ENCODE data around the gene GCK.

Gene GCK

GRCh38 chr7:44119829-44120380 is 69.3 kb downstream of the GCK start:
- no peaks in the 10 kb centered on the region for H3K9me3 ChIP-seq (ENCODE audit: control insufficient read depth, insufficient read depth, low read depth, low read length)
- H3K36me3 ChIP-seq (ENCODE audit: control insufficient read depth, insufficient read depth, low read length) = peaks cover 70% of the 10 kb centered on the region
- no peak overlapping the region for H3K27ac ChIP-seq (ENCODE audit: low read depth, low read length)
- no peak overlapping the region for H3K4me3 ChIP-seq (ENCODE audit: low read depth, low read length)
- H3K27me3 ChIP-seq (ENCODE audit: control insufficient read depth, insufficient read depth, low read length) = peaks cover 7% of the 10 kb centered on the region; the same call in 1 of the 2 replicates
- H3K9ac ChIP-seq (ENCODE audit: low read length) = no peak overlapping the region
- no peaks in the 10 kb centered on the region for H3K4me1 ChIP-seq (ENCODE audit: control insufficient read depth, insufficient read depth, low read length)

GRCh38 chr7:44117801-44118429 is 71.3 kb downstream of the GCK start:
- Histone ChIP-seq H3K9me3 (ENCODE audit: control insufficient read depth, insufficient read depth, low read depth, low read length) (no peaks in the 10 kb centered on the region), H3K4me1 (ENCODE audit: control insufficient read depth, insufficient read depth, low read length) (peaks cover 3% of the 10 kb centered on the region), H3K27ac (ENCODE audit: low read depth, low read length) (no peak overlapping the region), H3K27me3 (ENCODE audit: control insufficient read depth, insufficient read depth, low read length) (no peaks in the 10 kb centered on the region), H3K36me3 (ENCODE audit: control insufficient read depth, insufficient read depth, low read length) (peaks cover 88% of the 10 kb centered on the region), H3K4me3 (ENCODE audit: low read depth, low read length) (no peak overlapping the region), H3K9ac (ENCODE audit: low read length) (no peak overlapping the region)

- Histone ChIP-seq H3K9me3 (ENCODE audit: control insufficient read depth, insufficient read depth, low read depth, low read length) (no peaks in the 10 kb centered on the region), H3K9ac (ENCODE audit: low read length) (no peak overlapping the region), H3K27me3 (ENCODE audit: control insufficient read depth, insufficient read depth, low read length) (no peaks in the 10 kb centered on the region), H3K4me1 (ENCODE audit: control insufficient read depth, insufficient read depth, low read length) (peaks cover 4% of the 10 kb centered on the region), H3K4me3 (ENCODE audit: low read depth, low read length) (no peak overlapping the region), H3K27ac (ENCODE audit: low read depth, low read length) (no peak overlapping the region), H3K36me3 (ENCODE audit: control insufficient read depth, insufficient read depth, low read length) (peaks cover 87% of the 10 kb centered on the region)
These were observed 72.2 kb downstream of the GCK start for GRCh38 chr7:44116789-44117666.

GRCh38 chr7:44116087-44116788 is 73.0 kb downstream of the GCK start:
- H3K4me3 ChIP-seq (ENCODE audit: low read depth, low read length) = no peak overlapping the region
- H3K4me1 ChIP-seq (ENCODE audit: control insufficient read depth, insufficient read depth, low read length) = peaks cover 4% of the 10 kb centered on the region
- H3K27me3 ChIP-seq (ENCODE audit: control insufficient read depth, insufficient read depth, low read length) = no peaks in the 10 kb centered on the region
- H3K9ac ChIP-seq (ENCODE audit: low read length) = no peak overlapping the region
- H3K36me3 ChIP-seq (ENCODE audit: control insufficient read depth, insufficient read depth, low read length) = peaks cover 85% of the 10 kb centered on the region
- H3K27ac ChIP-seq (ENCODE audit: low read depth, low read length) = no peak overlapping the region
- H3K9me3 ChIP-seq (ENCODE audit: control insufficient read depth, insufficient read depth, low read depth, low read length) = no peaks in the 10 kb centered on the region

- H3K36me3 ChIP-seq (ENCODE audit: control insufficient read depth, insufficient read depth, low read length) = peaks cover 84% of the 10 kb centered on the region
- H3K4me3 ChIP-seq (ENCODE audit: low read depth, low read length) = no peak overlapping the region
- no peaks in the 10 kb centered on the region for H3K27me3 ChIP-seq (ENCODE audit: control insufficient read depth, insufficient read depth, low read length)
- H3K9ac ChIP-seq (ENCODE audit: low read length) = no peak overlapping the region
- H3K4me1 ChIP-seq (ENCODE audit: control insufficient read depth, insufficient read depth, low read length) = peaks cover 4% of the 10 kb centered on the region
- H3K9me3 ChIP-seq (ENCODE audit: control insufficient read depth, insufficient read depth, low read depth, low read length) = no peaks in the 10 kb centered on the region
- H3K27ac ChIP-seq (ENCODE audit: low read depth, low read length) = no peak overlapping the region
These were observed 74.5 kb downstream of the GCK start for GRCh38 chr7:44114586-44115310.

GRCh38 chr7:44113764-44114354 is 75.4 kb downstream of the GCK start:
- Histone ChIP-seq H3K36me3 (ENCODE audit: control insufficient read depth, insufficient read depth, low read length) (peaks cover 78% of the 10 kb centered on the region), H3K9me3 (ENCODE audit: control insufficient read depth, insufficient read depth, low read depth, low read length) (no peaks in the 10 kb centered on the region), H3K9ac (ENCODE audit: low read length) (no peak overlapping the region), H3K4me1 (ENCODE audit: control insufficient read depth, insufficient read depth, low read length) (peaks cover 4% of the 10 kb centered on the region), H3K4me3 (ENCODE audit: low read depth, low read length) (no peak overlapping the region), H3K27ac (ENCODE audit: low read depth, low read length) (no peak overlapping the region), H3K27me3 (ENCODE audit: control insufficient read depth, insufficient read depth, low read length) (no peaks in the 10 kb centered on the region)

- Histone ChIP-seq H3K27ac (ENCODE audit: low read depth, low read length) (no peak overlapping the region), H3K4me3 (ENCODE audit: low read depth, low read length) (peak overlapping the region; percentile 50), H3K9me3 (ENCODE audit: control insufficient read depth, insufficient read depth, low read depth, low read length) (no peaks in the 10 kb centered on the region), H3K9ac (ENCODE audit: low read length) (no peak overlapping the region), H3K4me1 (ENCODE audit: control insufficient read depth, insufficient read depth, low read length) (peaks cover 4% of the 10 kb centered on the region), H3K36me3 (ENCODE audit: control insufficient read depth, insufficient read depth, low read length) (peaks cover 75% of the 10 kb centered on the region), H3K27me3 (ENCODE audit: control insufficient read depth, insufficient read depth, low read length) (no peaks in the 10 kb centered on the region)
These were observed 76.1 kb downstream of the GCK start for GRCh38 chr7:44112997-44113763.

- H3K27me3 ChIP-seq (ENCODE audit: control insufficient read depth, insufficient read depth, low read length) = no peaks in the 10 kb centered on the region
- peaks cover 4% of the 10 kb centered on the region for H3K4me1 ChIP-seq (ENCODE audit: control insufficient read depth, insufficient read depth, low read length)
- H3K9ac ChIP-seq (ENCODE audit: low read length) = no peak overlapping the region
- H3K4me3 ChIP-seq (ENCODE audit: low read depth, low read length) = peak overlapping the region; percentile 50
- H3K36me3 ChIP-seq (ENCODE audit: control insufficient read depth, insufficient read depth, low read length) = peaks cover 72% of the 10 kb centered on the region
- no peaks in the 10 kb centered on the region for H3K9me3 ChIP-seq (ENCODE audit: control insufficient read depth, insufficient read depth, low read depth, low read length)
- H3K27ac ChIP-seq (ENCODE audit: low read depth, low read length) = no peak overlapping the region
These were observed 76.8 kb downstream of the GCK start for GRCh38 chr7:44112231-44112996.

GRCh38 chr7:44111761-44112160 is 77.5 kb downstream of the GCK start:
- no peak overlapping the region for H3K4me3 ChIP-seq (ENCODE audit: low read depth, low read length)
- no peaks in the 10 kb centered on the region for H3K9me3 ChIP-seq (ENCODE audit: control insufficient read depth, insufficient read depth, low read depth, low read length)
- H3K36me3 ChIP-seq (ENCODE audit: control insufficient read depth, insufficient read depth, low read length) = peaks cover 70% of the 10 kb centered on the region
- H3K4me1 ChIP-seq (ENCODE audit: control insufficient read depth, insufficient read depth, low read length) = peaks cover 4% of the 10 kb centered on the region
- no peaks in the 10 kb centered on the region for H3K27me3 ChIP-seq (ENCODE audit: control insufficient read depth, insufficient read depth, low read length)
- no peak overlapping the region for H3K9ac ChIP-seq (ENCODE audit: low read length)
- no peak overlapping the region for H3K27ac ChIP-seq (ENCODE audit: low read depth, low read length)

Measured in HUES6 (cell line).